GM10847 (cell line): ENCODE measurements around the gene KLHDC4.

Source experiments
- POLR2A ChIP-seq: IDR thresholded peaks from 2 replicates; pipeline ENCODE4 v1.6.1; 2011; ENCODE audit not compliant: insufficient read length; ENCODE audit errors: extremely low read depth

The KLHDC4 gene

DNA sequence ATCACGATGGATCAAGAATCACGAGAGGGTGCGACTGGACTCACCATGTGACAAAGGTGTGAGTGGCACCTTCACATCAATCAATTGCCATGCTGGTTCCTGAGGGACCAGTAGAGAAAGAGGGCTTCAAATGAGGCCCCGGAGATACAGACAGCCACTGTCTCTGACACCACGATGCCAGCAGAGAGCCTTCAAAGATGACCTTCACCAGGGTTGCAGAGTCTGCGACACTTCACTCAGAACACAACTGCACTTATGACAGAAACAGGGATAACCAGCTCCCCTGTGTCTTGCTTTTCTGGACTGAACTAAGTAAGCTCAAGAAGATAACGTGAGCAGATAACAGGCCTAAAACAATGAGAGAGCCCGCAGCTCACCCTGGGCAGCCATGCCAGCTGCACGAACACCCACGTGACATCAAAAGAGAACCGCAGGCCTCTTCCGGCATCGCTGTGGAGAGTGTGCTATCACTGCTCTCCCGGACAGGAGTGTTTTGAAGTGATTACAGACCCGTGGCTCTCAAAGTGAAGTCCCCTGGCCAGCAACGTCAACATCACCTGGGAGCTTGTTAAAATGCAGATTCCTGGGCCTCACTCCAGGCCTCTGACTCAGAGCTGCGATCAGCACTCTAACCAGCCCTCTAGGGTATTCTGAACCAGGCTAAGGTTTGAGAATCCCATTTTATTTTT lies 36.4 kb downstream of the KLHDC4 start:
- TF ChIP-seq POLR2A: no peak

DNA sequence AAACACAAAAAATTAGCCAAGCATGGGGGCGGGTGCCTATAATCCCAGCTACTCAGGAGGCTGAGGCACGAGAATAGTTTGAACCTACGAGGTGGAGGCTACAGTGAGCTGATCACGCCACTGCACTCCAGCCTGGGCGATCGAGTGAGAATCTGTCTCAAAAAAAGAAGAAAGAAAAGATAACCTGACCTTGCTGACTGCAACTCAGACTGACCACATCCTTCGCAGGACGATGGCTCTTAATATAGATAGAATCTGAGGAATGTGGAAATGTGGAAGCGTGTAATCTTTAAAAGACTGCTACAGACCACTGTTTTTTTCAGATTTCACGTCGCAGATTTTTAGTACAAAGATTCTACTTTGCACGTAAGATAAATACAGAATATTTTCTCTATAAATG lies 37.8 kb downstream of the KLHDC4 start:
- no peak for TF ChIP-seq POLR2A

DNA sequence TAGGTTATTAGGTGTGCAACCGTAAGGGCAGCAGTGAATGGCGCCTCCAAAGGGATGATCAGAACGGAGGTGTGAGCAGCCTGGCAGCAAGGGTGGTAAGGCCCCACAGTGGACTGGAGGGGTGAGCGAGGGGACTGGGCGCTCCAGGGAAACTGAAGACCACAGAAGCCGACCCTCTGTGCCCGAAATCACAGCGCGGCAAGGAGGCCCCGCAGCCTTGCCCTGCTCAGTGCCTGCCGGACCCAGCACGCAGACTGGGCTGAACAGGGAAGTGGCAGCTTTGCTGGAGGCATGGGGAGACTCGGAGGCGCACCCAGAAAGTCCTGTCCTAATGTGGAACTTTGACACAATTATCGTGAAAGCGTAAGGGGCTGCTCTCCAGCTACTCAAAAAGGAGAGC lies 38.4 kb downstream of the KLHDC4 start:
- TF ChIP-seq POLR2A: no peak

DNA sequence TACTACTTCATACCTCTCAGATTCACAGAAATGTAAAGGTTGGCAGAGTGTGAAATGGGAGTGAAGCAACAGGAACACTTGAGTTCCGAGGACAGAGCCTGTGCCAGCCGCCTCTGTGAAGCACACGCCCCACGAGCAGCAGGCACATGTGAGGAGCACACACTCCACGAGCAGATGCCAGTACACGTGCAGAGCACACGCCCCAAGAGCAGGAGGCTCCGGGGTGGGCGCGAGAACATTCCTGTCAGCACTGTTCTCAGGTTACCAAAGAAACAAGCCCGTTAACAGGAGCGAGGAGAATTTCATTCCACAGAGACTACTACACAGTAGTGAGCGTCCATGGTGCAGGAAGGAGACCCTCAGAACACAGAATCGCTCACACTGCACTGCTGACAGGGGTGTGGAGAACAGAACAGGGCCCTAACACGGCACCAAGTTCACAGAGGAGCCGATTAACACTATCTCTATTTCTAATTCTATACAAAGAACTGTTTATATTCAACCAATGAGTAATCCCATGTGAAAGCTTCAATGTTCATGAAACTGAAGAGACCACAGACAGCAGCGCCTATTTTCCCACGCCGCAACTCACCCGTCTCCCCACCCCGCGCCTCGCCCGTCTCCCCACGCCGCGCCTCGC lies 40.1 kb downstream of the KLHDC4 start:
- TF ChIP-seq POLR2A: no peak

DNA sequence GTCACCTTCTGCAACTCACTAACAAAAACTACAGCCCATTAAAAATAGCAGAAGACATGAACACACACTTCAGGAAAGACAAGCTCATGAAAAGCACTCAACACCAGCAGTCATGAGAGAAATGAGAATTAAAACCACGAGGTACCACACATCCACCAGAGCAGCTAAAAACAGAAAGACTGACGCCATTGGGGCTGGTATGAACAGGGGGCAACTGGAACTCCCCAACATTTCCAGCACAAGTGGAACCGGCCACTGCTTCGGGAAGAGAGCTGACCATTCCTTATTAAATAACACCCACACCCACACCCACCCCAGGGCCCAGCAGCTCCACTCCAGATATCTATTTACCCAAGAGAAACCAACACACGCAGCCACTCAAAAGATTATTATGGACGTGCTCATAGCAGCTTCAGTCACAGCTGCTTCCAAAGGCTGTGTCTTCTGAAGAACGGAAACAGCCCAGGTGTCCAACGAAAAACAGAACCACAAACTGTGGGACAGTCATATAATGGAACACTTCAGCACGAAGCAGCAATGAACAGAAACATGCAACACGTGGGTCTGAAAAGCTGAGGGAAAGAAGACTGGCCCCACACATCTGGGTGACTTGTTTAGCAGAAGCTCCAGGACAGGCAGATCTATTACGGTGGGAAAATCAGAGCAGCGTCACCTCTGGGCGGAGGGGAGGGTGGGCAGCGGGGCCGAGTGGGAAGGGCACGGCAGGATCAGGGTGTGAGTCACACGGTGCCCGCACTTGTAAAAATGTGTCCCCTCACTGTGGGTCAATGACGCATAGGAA lies 41.1 kb downstream of the KLHDC4 start:
- TF ChIP-seq POLR2A: no peak

DNA sequence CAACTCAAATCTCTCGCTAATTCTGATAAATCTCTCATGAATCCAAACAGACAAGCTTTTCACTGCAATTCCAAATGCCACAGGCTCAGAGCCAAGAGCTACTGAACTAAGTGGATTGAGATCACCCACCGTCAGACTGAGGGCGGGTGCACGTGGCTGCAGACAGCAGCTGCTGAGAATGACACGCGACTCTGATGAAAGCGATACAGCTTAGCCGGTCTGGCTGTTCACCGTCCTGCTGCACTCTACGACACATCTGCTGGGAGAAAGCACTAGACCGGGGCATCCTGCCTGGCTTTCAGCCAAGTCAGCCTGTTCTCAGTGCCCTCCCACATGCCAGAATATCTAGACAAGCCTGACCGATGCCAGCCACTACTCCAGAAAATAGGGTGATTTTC lies 42.6 kb downstream of the KLHDC4 start:
- TF ChIP-seq POLR2A: no peak

DNA sequence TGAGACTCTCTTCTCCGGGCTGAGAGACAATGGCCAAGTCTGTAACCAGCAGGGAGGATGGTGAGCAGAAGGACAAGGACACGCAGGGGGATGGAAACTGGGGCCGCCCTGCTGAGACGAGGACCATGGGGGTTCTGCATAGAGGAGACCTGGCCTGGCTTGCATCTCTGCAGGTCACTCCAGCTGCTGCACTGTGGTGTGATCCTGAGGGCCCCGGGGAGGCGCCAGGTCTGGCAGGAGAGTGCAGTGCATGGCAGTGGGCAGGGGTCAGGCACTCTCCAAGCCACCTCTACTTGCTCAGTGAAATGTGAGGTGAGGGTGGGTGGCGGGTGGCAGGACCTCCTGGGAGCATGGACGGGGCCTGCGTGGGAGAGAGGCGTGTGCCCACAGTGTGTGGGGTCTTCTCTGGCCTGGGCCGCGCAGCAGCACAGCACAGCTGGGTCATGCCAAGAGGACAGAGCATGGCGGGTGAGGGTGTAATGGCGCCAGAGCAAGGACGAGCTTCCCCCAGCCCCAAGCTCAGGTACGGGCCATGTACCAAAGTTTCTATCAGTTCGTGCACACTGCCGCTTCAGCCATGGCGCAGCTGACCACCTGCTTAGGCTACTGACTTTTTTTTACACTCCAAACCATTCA lies 43.1 kb downstream of the KLHDC4 start:
- TF ChIP-seq POLR2A: no peak

DNA sequence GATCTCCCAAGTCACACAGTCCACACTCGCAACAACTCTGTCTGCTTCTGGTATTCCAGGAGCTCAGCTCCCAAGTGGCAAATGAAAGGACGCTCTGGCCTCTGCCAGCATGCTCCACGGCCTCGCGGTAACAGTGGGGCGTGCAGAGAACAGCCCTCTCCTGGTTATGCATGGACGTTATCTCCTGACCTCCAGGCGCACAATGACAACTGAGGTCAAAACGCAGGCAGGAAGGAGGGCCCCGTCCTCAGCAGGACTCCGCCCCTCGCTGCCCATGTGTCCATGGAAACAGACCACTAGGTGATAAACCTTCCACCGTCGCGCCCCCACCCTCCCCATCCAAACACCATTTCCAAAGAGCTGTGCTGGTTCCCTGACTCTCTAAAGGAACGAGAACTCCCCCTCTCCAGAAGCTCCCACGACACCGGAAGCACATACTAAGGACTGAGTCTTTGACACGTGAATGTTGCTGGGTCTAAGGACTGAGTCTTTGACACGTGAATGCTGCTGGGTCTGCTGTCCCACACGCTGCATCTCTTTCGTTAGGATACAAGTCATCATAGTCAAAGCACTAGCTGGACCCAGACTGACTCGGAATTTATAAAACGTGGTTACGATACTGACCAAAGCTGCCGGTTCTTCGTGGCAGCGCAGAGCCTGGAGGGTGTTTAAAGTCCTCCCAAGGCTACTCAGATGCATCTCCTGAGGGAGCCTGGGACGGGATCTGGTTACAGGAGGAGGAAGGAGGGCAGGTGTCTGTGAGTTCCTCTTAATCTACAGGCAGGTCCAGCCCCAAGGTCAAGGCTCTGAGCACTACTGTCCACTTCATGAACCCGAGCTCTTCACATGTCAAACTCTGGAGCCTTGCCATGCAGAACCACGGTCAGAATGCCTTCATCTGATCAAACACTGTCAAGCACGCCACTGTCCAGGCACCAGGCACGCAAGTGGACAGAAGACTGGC lies 43.9 kb downstream of the KLHDC4 start:
- no peak for TF ChIP-seq POLR2A

DNA sequence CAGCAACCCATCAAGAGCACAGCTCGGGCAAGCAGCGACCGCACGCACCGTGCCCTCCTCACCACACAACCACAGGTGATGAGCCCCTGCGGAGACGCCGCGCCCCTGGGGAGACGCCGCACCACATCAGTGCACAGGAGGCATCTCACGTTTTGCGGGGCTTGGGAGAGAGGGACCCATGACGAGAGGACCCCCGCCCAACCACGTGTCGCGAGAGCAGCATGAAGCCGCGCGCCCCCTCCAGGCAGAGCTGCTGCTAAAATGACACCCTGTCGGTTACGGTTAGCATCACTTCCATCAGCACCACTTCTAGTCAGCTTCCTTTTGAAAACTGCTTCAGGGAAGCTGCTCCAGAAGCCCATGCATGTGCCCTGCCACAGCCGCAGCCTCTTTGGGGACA lies 45.3 kb downstream of the KLHDC4 start:
- no peak for TF ChIP-seq POLR2A

DNA sequence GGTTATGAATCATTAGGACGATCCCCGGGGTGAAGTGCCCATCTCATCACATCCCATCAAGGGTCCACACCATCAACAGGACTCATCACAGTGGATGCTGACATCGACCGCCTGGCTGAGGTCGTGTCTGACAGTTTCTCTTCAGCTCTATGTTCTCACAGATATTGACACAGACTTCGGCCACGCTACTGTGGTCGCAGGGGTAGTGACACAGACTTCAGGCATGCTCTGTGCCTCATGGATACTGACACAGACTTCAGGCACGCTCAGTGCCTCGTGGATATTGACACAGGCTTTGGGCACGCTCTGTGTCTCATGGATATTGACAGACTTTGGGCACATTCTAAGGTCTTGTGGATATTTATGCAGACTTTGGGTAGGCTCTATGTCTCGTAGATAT lies 50.1 kb downstream of the KLHDC4 start:
- no peak for TF ChIP-seq POLR2A

DNA sequence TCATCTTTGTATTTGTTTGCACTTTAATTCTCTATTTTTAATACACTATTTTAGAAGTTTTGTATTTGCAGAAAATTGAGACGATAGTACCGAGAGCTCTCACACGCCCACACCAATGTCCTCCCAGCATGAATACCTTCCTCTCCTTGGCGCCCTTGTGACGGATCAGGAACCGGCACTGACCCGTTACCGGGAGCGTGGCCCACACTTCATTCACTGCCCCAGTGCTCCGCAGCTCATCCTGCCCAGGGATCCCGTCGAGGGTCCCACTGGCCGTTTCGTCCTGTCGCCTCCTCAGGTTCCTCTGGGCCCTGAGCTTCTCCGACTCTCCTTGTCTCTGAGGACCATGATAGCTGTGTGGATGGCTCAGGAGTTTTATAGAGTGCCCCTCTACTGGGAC lies 50.6 kb downstream of the KLHDC4 start:
- TF ChIP-seq POLR2A: no peak

DNA sequence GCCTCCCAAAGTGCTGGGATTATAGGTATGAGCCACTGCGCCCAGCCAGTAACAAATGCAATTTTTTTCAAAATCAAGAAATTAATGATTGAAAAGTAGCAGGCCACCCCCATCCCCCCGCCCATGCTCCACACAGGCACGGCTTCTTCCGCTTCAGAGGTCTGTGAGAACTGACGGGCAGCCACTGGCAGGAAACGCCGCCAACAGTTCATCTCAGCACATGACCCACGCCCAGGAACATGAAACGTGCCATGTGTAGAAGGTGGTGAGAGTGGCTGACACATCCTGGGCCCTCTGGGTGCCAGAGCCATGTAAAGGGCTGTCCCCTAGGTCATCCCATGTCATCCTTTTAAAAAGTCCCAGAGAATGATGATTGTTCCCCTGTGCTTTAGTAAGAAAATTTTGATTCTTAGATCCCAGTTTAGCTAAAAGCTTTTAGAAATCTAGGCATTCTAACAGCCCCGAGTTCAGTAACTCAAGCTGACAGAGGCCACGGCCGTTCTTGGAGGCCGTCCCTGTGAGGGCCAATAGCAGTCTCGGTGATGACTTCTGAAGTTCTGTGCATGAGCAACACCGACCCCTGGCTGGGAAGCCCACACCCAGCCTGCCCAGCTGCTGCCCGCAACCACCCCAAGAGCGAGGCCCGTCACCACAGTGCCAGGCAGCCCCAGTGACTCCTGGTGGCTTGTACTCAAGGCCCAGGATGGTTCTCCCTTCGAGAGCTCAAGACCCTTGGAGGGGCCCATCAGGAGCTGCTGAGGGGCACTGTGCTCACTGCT lies 52.1 kb downstream of the KLHDC4 start:
- no peak for TF ChIP-seq POLR2A

DNA sequence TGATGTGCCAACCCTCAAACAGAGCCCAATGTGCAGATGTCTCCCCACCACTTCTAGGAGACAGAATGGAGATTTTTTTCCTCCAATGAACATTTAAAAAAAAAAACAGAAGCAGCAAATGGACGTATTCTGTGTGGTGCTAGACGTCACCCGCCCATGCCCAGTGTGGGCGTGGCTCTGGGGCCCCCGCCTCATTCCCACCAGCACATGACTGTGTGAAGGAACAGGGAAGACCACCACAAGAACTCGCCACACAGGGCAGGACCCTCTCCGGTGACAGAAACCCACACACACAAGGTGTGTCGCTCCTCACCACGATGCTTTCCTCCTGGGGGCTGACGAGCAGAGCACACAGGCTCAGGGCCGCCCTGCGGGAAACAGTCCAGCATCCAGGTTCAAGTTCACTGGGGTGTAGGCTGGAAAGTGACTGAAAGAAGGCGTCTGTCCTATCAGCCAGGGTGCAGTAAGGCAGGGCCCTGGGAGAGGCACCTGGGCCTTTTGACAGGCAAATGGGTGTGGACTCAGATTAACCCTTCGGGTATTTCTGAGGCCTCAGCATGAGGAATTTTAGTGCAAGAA lies 53.5 kb downstream of the KLHDC4 start:
- TF ChIP-seq POLR2A: no peak

DNA sequence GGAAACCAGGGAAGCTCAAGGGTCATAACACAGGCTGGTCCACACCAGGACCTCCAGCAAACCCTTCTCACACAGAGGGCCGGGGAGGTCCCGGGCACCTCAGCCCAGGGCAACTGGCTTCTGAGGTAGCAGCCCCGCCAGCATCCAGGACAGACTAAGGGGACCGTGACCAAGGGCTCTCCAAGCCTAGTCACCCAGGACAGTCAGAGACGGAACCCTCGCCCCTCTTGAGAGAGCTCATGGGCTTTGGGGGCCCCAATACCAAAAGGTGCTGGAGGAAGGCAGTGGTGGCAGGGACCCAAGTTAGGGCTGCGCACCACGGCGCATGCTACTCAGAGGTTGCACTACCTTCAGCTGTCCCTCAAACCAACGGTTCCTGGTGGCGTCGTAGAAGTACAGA lies 54.9 kb downstream of the KLHDC4 start:
- no peak for TF ChIP-seq POLR2A

DNA sequence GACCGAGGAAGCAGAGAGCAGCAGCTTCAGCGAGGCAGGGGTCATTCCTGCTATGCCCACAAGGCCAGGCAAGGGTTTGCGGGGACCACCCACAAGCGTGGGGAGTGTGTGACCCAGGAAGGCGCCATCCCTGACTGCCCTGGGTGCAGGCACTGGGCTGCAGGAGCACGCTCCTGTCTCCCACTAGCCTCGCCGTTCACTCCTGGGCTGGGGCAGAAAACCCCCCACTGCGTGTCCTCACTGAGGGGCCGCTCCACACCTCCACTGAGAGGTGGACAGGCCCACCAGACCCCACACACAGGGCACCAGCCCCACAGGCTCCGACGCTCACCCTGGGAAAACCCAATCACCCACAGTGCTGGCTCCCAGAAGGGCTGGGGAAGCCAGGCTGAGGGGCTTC lies 56.1 kb downstream of the KLHDC4 start:
- no peak for TF ChIP-seq POLR2A
